IMR-90 (cell line): ENCODE measurements around the gene TMEM240.

Experiments used
- CEBPB ChIP-seq: IDR thresholded peaks from 2 replicates; pipeline ENCODE4 v1.6.1; 2012; ENCODE audit warnings: low read depth, low read length, improper control_type of control experiment
- CHD1 ChIP-seq: IDR thresholded peaks from 2 replicates; pipeline ENCODE4 v1.6.1; 2012; ENCODE audit warnings: low read depth, low read length, improper control_type of control experiment
- CTCF ChIP-seq: conservative IDR thresholded peaks from 2 replicates; pipeline ENCODE4 v1.5.1; 2012; ENCODE audit warnings: mild to moderate bottlenecking, low read depth, low read length, improper control_type of control experiment
- FOS ChIP-seq: fragments of 150-350 bp; IDR thresholded peaks from 2 replicates; pipeline ENCODE4 v1.6.1; 2016; ENCODE audit warnings: low read depth, low read length
- MAZ ChIP-seq: IDR thresholded peaks from 2 replicates; pipeline ENCODE4 v1.6.1; 2012; ENCODE audit warnings: low read depth, mild to moderate bottlenecking, low read length, improper control_type of control experiment, moderate library complexity, borderline replicate concordance
- NFE2L2 ChIP-seq: fragments of 150-350 bp; IDR thresholded peaks from 2 replicates; pipeline ENCODE4 v1.6.1; 2016; ENCODE audit warnings: low read depth, mild to moderate bottlenecking, low read length
- POLR2A ChIP-seq: IDR thresholded peaks from 2 replicates; pipeline ENCODE4 v1.6.1; 2012; ENCODE audit warnings: mild to moderate bottlenecking, low read depth, low read length
- RAD21 ChIP-seq: IDR thresholded peaks from 2 replicates; pipeline ENCODE4 v1.6.1; 2012; ENCODE audit warnings: low read length, improper control_type of control experiment
- RFX5 ChIP-seq: IDR thresholded peaks from 2 replicates; pipeline ENCODE4 v1.8.0; 2012; ENCODE audit warnings: low read depth, mild to moderate bottlenecking, low read length, moderate library complexity
- SMC3 ChIP-seq: fragments of 150-350 bp; IDR thresholded peaks from 2 replicates; pipeline ENCODE4 v1.6.1; 2016; ENCODE audit warnings: low read depth, mild to moderate bottlenecking, antibody characterized with exemption, low read length, moderate library complexity
- USF2 ChIP-seq: fragments of 150-350 bp; IDR thresholded peaks from 2 replicates; pipeline ENCODE4 v1.6.1; 2017; ENCODE audit warnings: mild to moderate bottlenecking, antibody characterized with exemption, low read length, low read depth

- TF ChIP-seq USF2 (no peak), MAZ (no peak), CTCF (no peak), RAD21 (no peak), SMC3 (no peak), NFE2L2 (no peak), POLR2A (no peak), CHD1 (no peak), CEBPB (no peak), FOS (no peak), RFX5 (no peak)
Observed at GRCh38 chr1:1551524-1552262, 11.3 kb upstream of the TMEM240 start.
